HL-60 (cell line): Measurements from ENCODE around the gene TAOK3.

Experiments
- DNase-seq, 2 experiments: peaks; one replicate each; pipeline ENCODE4 v3.0.0-alpha.2; 2010 to 2020; ENCODE audit warnings: low read depth in 1 of 2, low spot score in 1 of 2
- H3K27ac ChIP-seq: fragments of 250-450 bp; sonication (Bioruptor Pico); replicated peaks from 2 replicates; pipeline ENCODE4 v1.5.1; 2020; ENCODE audit warnings: mild to moderate bottlenecking, moderate library complexity
- H3K27me3 ChIP-seq: fragments of 250-450 bp; sonication (Bioruptor Pico); 2 replicates; pipeline ENCODE4 v1.5.1; 2021; ENCODE audit warnings: mild to moderate bottlenecking, moderate library complexity; ENCODE audit not compliant: insufficient read depth, poor library complexity, severe bottlenecking
- H3K4me3 ChIP-seq: replicated peaks from 2 replicates; pipeline ENCODE4 v1.5.1; 2011; ENCODE audit warnings: mild to moderate bottlenecking, control low read depth, low read length; ENCODE audit not compliant: insufficient read depth
- GABPA ChIP-seq: IDR thresholded peaks from 2 replicates; pipeline ENCODE4 v1.6.1; 2012; ENCODE audit warnings: low read depth
- POLR2AphosphoS5 ChIP-seq: IDR thresholded peaks from 2 replicates; pipeline ENCODE4 v1.6.1; 2012; ENCODE audit warnings: low read depth
- SPI1 ChIP-seq: IDR thresholded peaks from 2 replicates; pipeline ENCODE4 v1.6.1; 2012; ENCODE audit warnings: low read depth, mild to moderate bottlenecking, borderline replicate concordance
- TF ChIP-seq, protein P1 (sequence below): IDR thresholded peaks from one replicate; pipeline ENCODE4 v1.5.1; 2011; ENCODE audit warnings: low read length, control low read depth, inconsistent platforms; ENCODE audit not compliant: insufficient read depth
- TF ChIP-seq, protein P2 (sequence below): IDR thresholded peaks from 2 replicates; pipeline ENCODE4 v1.6.1; 2012; ENCODE audit warnings: low read depth; ENCODE audit not compliant: insufficient replicate concordance

TAOK3 gene

DNA sequence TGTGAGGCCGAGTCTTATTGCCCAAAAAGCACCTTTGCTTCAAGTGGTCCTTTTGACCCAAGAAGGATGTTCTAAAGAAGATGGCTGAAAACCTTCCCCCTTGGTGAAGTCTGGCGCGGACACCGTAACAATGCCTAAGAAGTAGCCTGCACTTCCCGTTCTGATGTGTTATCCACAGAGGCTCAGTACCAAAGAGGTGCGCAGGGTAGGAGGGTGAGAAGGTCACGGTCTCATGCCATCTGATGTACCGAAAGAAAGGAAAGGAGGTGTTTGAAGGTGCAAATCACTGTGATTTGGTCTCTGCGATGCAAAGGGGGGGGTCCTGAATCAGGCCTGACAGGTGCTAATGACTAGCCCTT lies 226.9 kb downstream of the TAOK3 start:
- Histone ChIP-seq H3K4me3 (no peak overlapping the region), H3K27ac (no peak overlapping the region), H3K27me3 (no peaks in the 10 kb centered on the region)
- TF ChIP-seq GABPA, result no peak
- TF ChIP-seq SPI1, result no peak
- no peak for TF ChIP-seq POLR2AphosphoS5
- TF ChIP-seq, protein P1, sequence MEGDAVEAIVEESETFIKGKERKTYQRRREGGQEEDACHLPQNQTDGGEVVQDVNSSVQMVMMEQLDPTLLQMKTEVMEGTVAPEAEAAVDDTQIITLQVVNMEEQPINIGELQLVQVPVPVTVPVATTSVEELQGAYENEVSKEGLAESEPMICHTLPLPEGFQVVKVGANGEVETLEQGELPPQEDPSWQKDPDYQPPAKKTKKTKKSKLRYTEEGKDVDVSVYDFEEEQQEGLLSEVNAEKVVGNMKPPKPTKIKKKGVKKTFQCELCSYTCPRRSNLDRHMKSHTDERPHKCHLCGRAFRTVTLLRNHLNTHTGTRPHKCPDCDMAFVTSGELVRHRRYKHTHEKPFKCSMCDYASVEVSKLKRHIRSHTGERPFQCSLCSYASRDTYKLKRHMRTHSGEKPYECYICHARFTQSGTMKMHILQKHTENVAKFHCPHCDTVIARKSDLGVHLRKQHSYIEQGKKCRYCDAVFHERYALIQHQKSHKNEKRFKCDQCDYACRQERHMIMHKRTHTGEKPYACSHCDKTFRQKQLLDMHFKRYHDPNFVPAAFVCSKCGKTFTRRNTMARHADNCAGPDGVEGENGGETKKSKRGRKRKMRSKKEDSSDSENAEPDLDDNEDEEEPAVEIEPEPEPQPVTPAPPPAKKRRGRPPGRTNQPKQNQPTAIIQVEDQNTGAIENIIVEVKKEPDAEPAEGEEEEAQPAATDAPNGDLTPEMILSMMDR, result no peak
- TF ChIP-seq, protein P2, sequence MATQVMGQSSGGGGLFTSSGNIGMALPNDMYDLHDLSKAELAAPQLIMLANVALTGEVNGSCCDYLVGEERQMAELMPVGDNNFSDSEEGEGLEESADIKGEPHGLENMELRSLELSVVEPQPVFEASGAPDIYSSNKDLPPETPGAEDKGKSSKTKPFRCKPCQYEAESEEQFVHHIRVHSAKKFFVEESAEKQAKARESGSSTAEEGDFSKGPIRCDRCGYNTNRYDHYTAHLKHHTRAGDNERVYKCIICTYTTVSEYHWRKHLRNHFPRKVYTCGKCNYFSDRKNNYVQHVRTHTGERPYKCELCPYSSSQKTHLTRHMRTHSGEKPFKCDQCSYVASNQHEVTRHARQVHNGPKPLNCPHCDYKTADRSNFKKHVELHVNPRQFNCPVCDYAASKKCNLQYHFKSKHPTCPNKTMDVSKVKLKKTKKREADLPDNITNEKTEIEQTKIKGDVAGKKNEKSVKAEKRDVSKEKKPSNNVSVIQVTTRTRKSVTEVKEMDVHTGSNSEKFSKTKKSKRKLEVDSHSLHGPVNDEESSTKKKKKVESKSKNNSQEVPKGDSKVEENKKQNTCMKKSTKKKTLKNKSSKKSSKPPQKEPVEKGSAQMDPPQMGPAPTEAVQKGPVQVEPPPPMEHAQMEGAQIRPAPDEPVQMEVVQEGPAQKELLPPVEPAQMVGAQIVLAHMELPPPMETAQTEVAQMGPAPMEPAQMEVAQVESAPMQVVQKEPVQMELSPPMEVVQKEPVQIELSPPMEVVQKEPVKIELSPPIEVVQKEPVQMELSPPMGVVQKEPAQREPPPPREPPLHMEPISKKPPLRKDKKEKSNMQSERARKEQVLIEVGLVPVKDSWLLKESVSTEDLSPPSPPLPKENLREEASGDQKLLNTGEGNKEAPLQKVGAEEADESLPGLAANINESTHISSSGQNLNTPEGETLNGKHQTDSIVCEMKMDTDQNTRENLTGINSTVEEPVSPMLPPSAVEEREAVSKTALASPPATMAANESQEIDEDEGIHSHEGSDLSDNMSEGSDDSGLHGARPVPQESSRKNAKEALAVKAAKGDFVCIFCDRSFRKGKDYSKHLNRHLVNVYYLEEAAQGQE, result no peak
- DNase-seq, result no peak

DNA sequence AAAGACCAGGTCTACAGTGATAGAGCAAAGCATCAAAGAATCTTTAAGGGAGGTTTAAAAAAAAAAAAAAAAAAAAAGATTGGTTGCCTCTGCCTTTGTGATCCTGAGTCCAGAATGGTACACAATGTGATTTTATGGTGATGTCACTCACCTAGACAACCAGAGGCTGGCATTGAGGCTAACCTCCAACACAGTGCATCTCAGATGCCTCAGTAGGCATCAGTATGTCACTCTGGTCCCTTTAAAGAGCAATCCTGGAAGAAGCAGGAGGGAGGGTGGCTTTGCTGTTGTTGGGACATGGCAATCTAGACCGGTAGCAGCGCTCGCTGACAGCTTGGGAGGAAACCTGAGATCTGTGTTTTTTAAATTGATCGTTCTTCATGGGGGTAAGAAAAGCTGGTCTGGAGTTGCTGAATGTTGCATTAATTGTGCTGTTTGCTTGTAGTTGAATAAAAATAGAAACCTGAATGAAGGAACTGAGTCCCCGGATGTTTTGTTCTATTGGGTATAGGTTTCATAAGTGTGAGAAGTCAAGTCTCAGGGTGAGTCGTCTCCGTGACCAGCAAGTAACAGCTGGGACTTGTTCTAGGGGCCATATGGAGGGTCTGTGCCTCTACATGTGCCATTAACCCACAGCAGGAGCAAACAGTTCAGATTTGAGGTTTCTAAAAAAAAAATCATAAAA lies 227.5 kb downstream of the TAOK3 start:
- no peak overlapping the region for H3K27ac ChIP-seq

DNA sequence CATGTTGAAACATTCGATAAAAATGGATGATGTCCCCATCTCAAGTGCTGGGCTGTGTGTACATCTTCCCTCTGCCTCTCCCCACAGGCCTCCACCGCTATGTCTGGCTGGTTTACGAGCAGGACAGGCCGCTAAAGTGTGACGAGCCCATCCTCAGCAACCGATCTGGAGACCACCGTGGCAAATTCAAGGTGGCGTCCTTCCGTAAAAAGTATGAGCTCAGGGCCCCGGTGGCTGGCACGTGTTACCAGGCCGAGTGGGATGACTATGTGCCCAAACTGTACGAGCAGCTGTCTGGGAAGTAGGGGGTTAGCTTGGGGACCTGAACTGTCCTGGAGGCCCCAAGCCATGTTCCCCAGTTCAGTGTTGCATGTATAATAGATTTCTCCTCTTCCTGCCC lies 228.2 kb downstream of the TAOK3 start:
- DNase-seq, result no peak
- H3K27ac ChIP-seq, result no peak overlapping the region
- TF ChIP-seq SPI1 (no peak), GABPA (no peak)
- TF ChIP-seq, protein P2, result no peak
- TF ChIP-seq, protein P1, result no peak
- no peak overlapping the region for H3K4me3 ChIP-seq
- no peaks in the 10 kb centered on the region for H3K27me3 ChIP-seq

More for the DNA sequence above, 227.5 kb downstream of the TAOK3 start:
- no peak for DNase-seq
- Histone ChIP-seq H3K4me3 (no peak overlapping the region), H3K27me3 (no peaks in the 10 kb centered on the region)
- no peak; the same call in 1 of the 2 replicates for TF ChIP-seq POLR2AphosphoS5
- TF ChIP-seq, protein P2, result no peak
- TF ChIP-seq GABPA, result no peak
- TF ChIP-seq, protein P1, result no peak
- no peak for TF ChIP-seq SPI1
